ENCODE measurements around the gene CCDC174.

Gene CCDC174

DNA sequence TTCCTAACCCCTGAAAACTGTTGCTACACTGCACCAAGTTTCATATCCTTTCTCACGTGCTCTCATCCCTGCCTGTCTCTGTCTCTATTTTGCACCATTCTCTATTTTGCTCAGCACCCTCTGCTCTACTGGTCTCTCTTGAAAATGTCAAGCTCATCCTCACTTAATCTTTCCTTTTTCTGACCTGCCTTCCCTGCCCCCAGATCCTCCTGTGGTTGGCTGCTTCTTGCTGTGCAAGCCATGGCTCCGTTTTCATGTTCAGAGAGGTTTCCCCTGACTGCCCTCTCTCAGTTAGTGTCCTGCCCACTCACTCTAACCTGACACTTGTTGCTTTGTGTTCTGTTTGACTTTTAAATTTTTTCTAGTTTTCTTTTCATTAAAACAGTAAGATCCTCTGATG lies 6.0 kb downstream of the CCDC174 start:
- DNase-seq = no peak

GRCh38 chr3:14658978-14659377 lies 7.4 kb downstream of the CCDC174 start:
- no peak for DNase-seq

DNA sequence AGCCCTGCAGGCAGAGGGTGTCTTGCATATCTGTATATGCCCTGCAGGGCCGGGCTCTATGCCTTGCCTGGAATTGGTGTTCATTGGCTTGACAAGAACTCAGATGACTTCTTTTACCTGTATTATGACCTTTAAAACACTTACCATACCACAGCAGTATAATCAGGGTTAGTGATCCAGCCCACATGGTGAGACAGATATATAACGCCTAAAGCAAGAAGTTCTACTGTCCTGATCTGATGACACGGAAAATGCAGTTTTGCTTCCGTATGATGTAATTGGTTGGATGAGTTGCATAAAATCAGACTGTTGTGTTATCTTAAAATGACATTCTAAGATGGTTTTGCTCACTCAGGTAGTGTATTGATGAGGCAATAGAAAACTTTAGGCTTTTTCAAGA lies 9.4 kb downstream of the CCDC174 start:
- DNase-seq = no peak

GRCh38 chr3:14663396-14664135 lies 12.0 kb downstream of the CCDC174 start:
- no peak for DNase-seq

GRCh38 chr3:14664170-14664569 lies 12.6 kb downstream of the CCDC174 start:
- DNase-seq = no peak

- DNase-seq = no peak
These were observed 21.0 kb downstream of the CCDC174 start for GRCh38 chr3:14672588-14672987.

GRCh38 chr3:14674841-14675240 lies 23.3 kb downstream of the CCDC174 start, which contains the start of gene C3orf20:
Gene C3orf20, plus strand, starts transcription at chr3:14675141. Its CDS starts 7,573 bp downstream, at chr3:14682714.
- DNase-seq = no peak

GRCh38 chr3:14676881-14677280 lies 25.3 kb downstream of the CCDC174 start:
- DNase-seq = no peak

DNA sequence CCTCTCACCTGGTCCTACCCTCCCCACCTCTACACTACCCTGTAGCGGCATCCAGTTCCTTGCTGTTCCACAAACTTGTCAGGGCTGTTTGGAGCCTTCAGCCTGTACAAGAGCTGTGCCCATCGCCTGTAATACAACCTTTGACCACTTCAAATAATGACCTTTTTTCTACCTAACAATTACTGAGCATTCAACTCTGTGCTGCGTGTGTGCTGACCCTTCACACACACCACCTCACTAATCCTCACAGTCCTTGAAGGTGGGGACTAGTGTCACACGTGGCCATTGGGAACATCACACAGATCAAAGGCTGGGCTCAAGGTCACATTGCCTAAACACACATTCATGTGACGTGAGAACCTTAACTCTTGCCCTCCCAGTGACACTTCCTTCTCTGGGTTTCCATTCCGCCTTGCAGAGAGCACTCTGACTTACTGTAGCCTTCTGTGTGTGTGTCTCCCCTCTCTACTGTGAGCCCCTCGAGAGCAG lies 26.5 kb downstream of the CCDC174 start:
- no peak for DNase-seq

DNA sequence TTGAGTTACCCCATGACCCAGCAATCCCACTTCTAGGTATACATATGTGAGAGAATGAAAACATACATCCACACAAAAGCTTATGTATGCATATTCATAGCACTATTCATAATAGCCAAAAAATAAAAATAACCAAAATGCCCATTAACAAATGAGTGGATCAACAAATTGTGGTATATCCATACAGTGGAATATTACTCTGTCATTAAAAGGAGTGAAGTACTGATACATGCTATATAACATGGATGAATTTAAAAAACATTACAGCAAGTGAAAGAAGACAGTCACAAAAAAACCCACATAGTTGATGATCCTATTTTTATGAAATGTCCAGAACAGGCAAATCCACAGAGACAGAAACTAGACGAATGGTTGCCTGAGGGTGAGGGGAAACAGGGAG lies 28.6 kb downstream of the CCDC174 start:
- DNase-seq = no peak

- no peak for DNase-seq
These were observed 29.2 kb downstream of the CCDC174 start for GRCh38 chr3:14680716-14681115.

- no peak for DNase-seq
These were observed 32.9 kb downstream of the CCDC174 start for GRCh38 chr3:14684447-14684846.

DNA sequence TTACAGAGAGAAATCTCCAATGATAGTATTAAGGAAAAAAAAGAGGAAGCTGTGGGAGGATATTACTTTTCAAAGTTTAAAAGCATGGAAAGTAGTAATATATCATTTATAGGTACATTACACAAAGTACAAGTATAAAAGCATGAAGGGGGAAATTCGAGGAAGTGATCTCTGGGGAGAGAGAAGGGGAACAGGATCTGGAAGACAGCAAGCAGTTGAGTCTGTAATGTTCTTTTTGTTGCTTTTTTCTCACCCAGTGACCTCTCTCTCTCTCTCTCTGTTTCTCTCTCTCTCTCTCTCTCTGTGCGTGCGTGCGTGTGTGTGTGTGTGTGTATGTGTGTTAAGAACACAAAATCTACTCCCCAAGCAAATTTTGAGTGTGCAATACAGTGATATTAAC lies 33.6 kb downstream of the CCDC174 start:
- DNase-seq = no peak

DNA sequence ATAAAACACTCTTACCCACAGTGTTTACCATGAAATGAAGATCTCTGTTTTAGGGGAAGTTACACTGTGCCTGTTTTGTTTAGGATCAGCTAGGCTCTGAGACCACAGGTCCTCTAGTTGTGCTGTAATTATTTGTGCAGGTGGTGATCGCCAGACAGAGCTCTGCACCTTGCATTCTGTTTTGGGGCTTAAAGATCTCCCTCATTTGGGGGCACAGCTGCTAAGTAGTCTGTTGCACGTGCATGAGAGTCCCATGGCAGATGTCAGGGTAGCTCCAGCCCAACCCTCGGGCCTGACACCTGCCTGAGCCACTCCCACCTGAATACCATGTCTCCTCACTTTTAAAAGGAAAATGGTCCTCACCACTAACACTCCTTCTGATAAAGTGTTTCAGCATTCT lies 35.8 kb downstream of the CCDC174 start:
- no peak for DNase-seq

DNA sequence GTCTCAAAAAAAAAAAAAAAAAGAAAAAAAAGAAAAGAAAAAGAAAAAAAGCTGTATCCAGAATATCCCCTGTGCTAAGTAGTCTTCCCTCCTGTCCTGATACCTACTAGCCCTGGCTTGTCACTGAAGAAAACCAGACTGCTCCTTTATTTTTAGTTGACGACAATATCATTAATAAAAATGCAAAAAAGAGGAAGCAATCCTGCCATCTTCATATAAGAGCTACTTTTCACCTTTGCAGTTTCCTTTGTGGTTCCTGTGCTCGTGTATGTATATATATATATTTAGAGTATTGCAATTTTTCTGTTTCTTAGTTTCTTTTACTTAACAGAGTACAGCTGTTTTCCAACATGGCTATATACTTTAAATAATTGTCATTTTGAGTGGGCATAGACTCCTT lies 37.0 kb downstream of the CCDC174 start:
- DNase-seq = no peak

GRCh38 chr3:14689247-14689980 lies 37.9 kb downstream of the CCDC174 start:
- no peak for DNase-seq

DNA sequence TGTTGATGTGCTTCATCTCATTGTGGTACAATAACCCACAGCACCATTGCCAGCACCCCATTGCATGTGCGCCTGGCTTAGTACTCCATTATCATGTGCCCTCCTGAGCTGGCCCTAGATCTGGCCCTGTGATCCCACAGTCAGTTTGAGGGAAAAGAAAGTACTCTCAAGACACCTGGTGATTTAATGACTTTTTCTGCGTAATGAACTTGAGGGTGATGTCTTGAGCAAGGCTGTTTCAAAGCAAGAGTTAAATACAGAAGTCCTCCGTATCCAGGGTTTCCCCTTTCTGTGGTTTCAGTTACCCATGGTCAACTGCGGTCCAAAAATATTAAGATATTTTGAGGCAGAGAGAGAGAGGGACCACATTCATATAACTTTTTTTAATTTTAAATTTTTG lies 39.7 kb downstream of the CCDC174 start:
- no peak for DNase-seq

- no peak for DNase-seq
These were observed 40.2 kb downstream of the CCDC174 start for GRCh38 chr3:14691719-14692118.

GRCh38 chr3:14698601-14699244 lies 47.2 kb downstream of the CCDC174 start:
- no peak for DNase-seq

GRCh38 chr3:14699643-14700042 lies 48.1 kb downstream of the CCDC174 start:
- DNase-seq = no peak

DNA sequence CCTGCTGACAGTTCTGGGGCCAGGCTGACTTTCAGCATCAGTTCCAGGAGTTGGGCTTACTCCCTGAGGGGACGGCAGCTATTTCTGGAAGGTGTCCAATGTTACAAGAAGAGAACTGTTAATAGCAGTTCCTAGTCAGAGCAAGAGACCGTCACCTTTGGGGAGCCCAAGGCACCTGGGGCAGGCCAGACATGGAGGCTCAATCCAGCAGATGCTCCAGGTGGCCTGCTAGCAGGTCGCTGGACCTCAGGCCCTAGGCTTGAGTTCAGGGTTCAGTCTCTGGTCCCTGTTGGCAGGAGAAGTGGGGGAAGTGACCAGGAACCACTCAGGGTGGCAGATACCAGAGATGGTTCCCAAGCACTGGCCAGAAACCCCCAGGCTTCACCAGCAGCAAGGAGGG lies 49.3 kb downstream of the CCDC174 start:
- DNase-seq = no peak

GRCh38 chr3:14701676-14702075 lies 50.1 kb downstream of the CCDC174 start:
- DNase-seq = no peak

- no peak for DNase-seq
These were observed 51.7 kb downstream of the CCDC174 start for GRCh38 chr3:14703128-14703750.
